ENCODE data around the gene GUCY1A1. TPM values are rescaled to one million over a fixed set of nuclear protein-coding genes. Genes with fewer than 3 reads are reported as not detected.

The GUCY1A1 gene
- total RNA-seq, 3 donors from 2014 or later (not counting 1 experiment from before 2014, with no cell fraction given): 4.1 to 7.4 (median 5.2) TPM

DNA sequence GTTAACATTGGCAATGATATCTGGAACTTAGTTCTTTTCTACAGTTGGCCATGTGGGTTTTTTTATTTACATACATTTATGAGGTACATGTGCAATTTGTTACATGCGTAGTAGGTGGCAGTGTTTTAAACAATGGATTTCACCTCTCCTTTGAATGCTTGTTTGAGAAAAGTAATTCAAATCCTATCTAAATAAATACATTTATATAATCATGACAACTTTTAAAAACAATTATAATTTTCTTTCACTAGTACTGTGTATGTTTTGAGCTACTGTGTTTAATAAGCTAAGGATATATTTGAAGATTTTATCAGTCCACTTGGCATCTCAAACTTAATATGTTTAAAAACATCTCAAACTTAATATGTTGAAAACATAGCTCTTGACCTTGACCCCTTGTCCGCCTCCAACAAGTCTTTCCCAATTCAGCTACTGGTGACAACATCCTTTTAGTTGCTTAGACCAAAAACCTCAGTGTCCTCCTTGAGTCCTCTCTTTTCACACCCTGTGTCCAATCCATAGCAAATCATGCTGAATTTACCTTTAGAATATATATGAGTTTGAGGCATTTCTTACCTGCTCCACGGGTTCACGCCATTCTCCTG is 106.7 kb downstream of the GUCY1A1 start:
- Mint-ChIP-seq H3K9me3 (no peaks in the 10 kb centered on the region), H3K27ac (no peak overlapping the region), H3K4me3 (no peak overlapping the region), H3K36me3 (no peaks in the 10 kb centered on the region), H3K4me1 (no peaks in the 10 kb centered on the region), H3K27me3 (ENCODE audit: low read depth in 2 of 2) (no peaks in the 10 kb centered on the region)
- no peaks in the 10 kb centered on the region for H3K36me3 ChIP-seq (ENCODE audit: control insufficient read depth, insufficient read depth, low read length)
- no peaks in the 10 kb centered on the region for H3K9me3 ChIP-seq (ENCODE audit: control insufficient read depth, insufficient read depth, low read length)
- no peaks in the 10 kb centered on the region for H3K4me1 ChIP-seq (ENCODE audit: control insufficient read depth, insufficient read depth, low read length)
- no peaks in the 10 kb centered on the region for H3K27me3 ChIP-seq (ENCODE audit: control insufficient read depth, insufficient read depth, low read length)
- intact Hi-C loops (cut with micrococcal nuclease): no loop called here
- WGBS (ENCODE audit: insufficient coverage): 94% methylated on average over 3 of the region's 4 CpGs
- ATAC-seq (no peak), DNase-seq (no peak)
- TF ChIP-seq, protein P1, sequence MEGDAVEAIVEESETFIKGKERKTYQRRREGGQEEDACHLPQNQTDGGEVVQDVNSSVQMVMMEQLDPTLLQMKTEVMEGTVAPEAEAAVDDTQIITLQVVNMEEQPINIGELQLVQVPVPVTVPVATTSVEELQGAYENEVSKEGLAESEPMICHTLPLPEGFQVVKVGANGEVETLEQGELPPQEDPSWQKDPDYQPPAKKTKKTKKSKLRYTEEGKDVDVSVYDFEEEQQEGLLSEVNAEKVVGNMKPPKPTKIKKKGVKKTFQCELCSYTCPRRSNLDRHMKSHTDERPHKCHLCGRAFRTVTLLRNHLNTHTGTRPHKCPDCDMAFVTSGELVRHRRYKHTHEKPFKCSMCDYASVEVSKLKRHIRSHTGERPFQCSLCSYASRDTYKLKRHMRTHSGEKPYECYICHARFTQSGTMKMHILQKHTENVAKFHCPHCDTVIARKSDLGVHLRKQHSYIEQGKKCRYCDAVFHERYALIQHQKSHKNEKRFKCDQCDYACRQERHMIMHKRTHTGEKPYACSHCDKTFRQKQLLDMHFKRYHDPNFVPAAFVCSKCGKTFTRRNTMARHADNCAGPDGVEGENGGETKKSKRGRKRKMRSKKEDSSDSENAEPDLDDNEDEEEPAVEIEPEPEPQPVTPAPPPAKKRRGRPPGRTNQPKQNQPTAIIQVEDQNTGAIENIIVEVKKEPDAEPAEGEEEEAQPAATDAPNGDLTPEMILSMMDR (IDR thresholded peaks at IDR 0.05): no peak
- H3K4me3 ChIP-seq (ENCODE audit: low read length): no peak overlapping the region
- no peak overlapping the region for H3K27ac ChIP-seq (ENCODE audit: low read length)

- H3K4me3 Mint-ChIP-seq: no peak overlapping the region
- no peak overlapping the region for H3K4me3 ChIP-seq (ENCODE audit: low read length)
- DNase-seq: no peak
- TF ChIP-seq, protein P1 (IDR thresholded peaks at IDR 0.05): no peak
- no peaks in the 10 kb centered on the region for H3K4me1 ChIP-seq (ENCODE audit: control insufficient read depth, insufficient read depth, low read length)
- no peaks in the 10 kb centered on the region for H3K4me1 Mint-ChIP-seq
- no peaks in the 10 kb centered on the region for H3K36me3 ChIP-seq (ENCODE audit: control insufficient read depth, insufficient read depth, low read length)
- no peaks in the 10 kb centered on the region for H3K9me3 ChIP-seq (ENCODE audit: control insufficient read depth, insufficient read depth, low read length)
- no peaks in the 10 kb centered on the region for H3K27me3 ChIP-seq (ENCODE audit: control insufficient read depth, insufficient read depth, low read length)
- no peak overlapping the region for H3K27ac Mint-ChIP-seq
- no peaks in the 10 kb centered on the region for H3K27me3 Mint-ChIP-seq (ENCODE audit: low read depth in 2 of 2)
- H3K9me3 Mint-ChIP-seq: no peaks in the 10 kb centered on the region
- intact Hi-C loops (cut with micrococcal nuclease): no loop called here
- 91% methylated on average over 4 of the region's 4 CpGs for WGBS (ENCODE audit: insufficient coverage)
- H3K27ac ChIP-seq (ENCODE audit: low read length): no peak overlapping the region
- no peaks in the 10 kb centered on the region for H3K36me3 Mint-ChIP-seq
- no peak for ATAC-seq
Measured at GRCh38 chr4:155774033-155774432, 107.4 kb downstream of the GUCY1A1 start.

DNA sequence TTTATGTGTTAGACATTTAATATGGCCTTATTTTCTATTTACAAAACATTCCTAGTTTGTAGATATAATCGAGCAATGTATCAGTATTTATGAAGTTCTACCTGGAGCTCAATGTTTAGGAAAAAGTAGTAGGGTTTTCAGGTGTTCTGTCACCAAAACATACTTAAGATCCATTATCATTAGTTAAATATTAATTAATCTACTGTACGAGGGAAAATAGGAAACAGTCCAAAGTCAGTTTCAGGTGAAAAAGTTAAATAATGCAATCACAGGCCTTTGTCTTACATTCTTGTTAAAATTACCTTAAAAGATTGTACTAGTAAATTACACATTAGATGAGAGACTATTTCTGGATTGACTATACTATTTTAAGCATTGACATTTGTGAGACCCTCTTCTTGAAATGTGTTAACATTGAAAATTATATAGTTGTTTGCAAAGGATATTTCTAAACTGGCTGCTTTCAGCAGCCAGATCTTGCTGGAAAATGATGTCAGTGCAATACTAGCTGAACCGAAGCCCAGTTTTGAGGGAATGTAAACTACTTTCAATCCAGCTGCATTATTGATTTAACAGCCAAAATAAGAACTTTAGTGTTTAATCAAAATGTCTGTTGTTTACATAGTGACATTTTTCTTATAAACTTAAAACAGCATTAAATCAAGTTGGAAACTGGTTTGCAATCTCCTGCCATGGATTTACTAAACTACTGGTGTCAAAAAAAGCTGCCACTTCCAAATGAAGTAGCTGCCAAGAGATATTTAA is 111.5 kb downstream of the GUCY1A1 start:
- H3K36me3 ChIP-seq (ENCODE audit: control insufficient read depth, insufficient read depth, low read length): no peaks in the 10 kb centered on the region
- H3K4me3 ChIP-seq (ENCODE audit: low read length): no peak overlapping the region
- TF ChIP-seq, protein P1 (IDR thresholded peaks at IDR 0.05): no peak
- no peak for ATAC-seq
- H3K27ac Mint-ChIP-seq: no peak overlapping the region
- H3K4me3 Mint-ChIP-seq: no peak overlapping the region
- H3K4me1 ChIP-seq (ENCODE audit: control insufficient read depth, insufficient read depth, low read length): no peaks in the 10 kb centered on the region
- H3K27me3 ChIP-seq (ENCODE audit: control insufficient read depth, insufficient read depth, low read length): no peaks in the 10 kb centered on the region
- no peaks in the 10 kb centered on the region for H3K36me3 Mint-ChIP-seq
- no peaks in the 10 kb centered on the region for H3K9me3 ChIP-seq (ENCODE audit: control insufficient read depth, insufficient read depth, low read length)
- no peaks in the 10 kb centered on the region for H3K4me1 Mint-ChIP-seq
- H3K9me3 Mint-ChIP-seq: no peaks in the 10 kb centered on the region
- no peaks in the 10 kb centered on the region for H3K27me3 Mint-ChIP-seq (ENCODE audit: low read depth in 2 of 2)
- DNase-seq: no peak
- no peak overlapping the region for H3K27ac ChIP-seq (ENCODE audit: low read length)
- 100% methylated on average over 1 of the region's 3 CpGs for WGBS (ENCODE audit: insufficient coverage)
- intact Hi-C loops (cut with micrococcal nuclease): no loop called here

Data from natural killer cell (primary cell).